HG02763 (cell line): ENCODE measurements around the gene ADGRD2.

Experiments
- ATAC-seq: cut with Tn5 transposase; IDR thresholded peaks from one replicate; pipeline ENCODE4 v1.9.1; 2021; ENCODE audit warnings: mild to moderate bottlenecking, moderate library complexity; ENCODE audit not compliant: unreplicated experiment

ADGRD2 gene

DNA sequence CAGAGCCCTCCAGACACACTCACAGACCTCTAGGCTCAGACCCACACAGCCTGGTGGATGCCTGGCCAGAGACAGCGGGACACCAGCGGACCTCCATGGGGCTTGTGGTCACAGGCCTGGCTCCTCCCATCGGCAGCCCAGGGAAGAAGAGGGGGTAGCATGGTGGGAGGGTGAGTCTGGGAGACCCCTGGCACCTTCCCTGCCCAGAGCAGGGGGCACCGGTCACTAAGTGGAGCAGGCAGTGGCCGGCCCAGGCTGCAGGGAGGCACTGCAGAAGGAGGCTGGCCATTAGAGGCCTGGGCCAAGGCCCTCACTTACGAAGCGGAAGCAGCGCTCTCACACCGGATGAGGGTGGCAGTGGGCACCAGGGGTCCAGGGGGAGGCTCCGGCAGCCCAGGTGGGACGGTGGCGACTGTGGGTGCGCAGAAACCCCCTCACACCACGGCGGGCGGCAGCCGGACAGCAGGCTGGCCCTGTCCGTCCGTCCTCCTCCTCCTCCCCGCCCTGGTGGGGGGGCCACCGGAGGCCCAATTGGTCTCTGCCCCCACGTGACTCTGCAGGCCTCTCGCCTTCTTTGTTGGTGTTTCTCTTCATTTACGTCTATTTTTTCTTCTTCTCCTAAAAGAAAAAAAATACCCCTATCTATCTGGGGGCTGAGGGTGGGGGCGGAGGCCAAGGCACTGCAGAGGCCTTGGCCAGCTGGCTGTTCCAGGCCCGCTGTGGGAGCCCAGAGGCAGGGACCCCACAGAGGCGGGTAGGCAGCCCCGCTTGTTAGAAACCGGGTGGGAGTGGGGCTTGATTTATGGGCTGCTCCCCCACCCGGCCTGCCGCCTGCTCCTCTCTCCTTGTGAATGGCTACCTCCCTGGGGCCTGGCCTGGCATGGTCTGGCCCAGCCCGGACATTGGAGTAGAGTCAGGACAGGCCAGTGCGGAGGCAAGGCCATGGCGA, 57.0 kb downstream of the ADGRD2 start, which contains the start of gene NR5A1:
NR5A1 (minus strand) TSS at position 469 of the 949 bp plus-strand sequence. CDS start 4,004 bp downstream, outside the sequence.
- ATAC-seq, result no peak

DNA sequence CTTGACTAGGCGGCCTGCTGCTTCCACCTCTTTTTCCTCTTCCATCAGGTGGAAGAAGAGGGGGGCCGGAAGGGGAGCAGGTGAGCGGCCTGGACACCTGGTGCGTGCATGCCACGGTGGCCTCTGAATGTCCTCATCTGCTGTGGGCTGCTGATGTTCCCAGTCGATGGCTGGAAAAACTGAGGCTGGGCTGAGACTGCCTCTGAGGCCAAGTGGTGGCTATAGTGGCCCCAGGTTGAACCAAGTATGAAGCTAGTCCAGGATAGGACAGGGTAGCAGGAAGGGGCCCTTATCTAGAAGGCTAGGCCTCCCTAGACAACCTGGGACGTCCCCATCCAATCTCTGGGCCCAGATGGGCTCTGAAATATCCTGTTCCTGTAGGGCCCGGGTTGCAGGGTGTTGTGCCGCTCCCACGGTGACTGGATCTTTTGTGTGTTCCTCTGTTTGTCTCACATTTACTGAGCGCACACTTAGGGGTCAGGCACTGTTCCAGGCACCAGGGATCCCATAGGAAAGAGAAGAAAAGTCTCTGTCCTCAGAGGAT, 57.7 kb downstream of the ADGRD2 start:
- no peak for ATAC-seq

DNA sequence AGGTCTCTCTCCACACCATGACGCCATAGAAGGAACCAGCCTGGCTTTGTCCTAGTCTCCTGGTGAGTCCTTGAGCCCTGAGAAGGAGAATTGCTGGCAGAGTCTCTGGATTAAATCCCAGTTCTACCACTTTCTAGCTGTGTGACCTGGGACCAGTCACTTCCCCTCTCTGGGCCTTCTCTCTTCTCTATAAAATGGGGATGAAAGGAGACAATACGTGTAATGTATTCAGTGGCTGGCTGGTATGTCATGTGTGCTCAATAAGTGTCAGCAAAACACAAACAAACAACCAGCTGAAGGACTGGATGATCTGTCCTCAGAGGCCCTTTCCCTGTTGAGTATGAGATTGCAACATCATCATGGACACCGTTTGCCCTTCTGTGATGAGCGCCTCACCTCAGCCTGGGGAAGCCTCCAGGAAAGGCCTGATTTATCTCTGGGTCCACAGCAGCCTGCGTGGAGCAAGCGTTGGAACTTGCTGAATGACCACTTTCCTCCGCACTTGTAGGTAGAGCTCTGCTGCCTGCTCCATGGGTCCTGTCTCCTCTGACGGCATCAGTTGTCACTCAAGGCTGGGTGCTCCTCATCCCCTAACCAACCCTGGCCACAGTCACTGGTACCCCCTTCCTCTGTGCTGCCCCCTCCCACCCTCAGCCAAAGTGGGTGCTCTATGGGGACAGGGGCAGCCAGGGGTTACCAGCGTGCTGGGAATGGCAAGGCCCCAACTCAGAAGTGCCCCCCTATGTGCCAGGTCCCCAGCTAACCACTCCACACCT, 60.6 kb downstream of the ADGRD2 start:
- ATAC-seq, result no peak

DNA sequence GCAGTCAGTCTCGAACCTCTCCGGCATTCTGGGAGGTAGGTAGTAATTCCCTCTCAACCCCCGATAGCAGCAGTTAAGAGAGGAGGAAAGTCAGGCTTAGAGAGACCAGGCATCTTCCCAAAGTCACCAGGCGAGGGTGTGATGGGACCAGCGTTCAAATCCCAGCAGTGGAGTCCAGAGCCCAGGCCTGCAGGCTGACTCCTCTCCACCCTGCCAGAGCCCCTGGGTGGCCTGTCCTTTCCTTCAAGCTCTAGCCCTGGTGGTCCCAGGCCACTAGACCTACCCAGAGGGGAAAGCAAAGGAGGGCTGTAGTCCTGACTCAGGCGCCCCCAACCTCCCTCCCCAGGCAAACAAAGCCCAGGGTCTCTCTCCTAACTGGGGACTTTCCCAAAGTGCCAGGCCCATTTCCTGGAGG, 61.2 kb downstream of the ADGRD2 start:
- ATAC-seq, result no peak

DNA sequence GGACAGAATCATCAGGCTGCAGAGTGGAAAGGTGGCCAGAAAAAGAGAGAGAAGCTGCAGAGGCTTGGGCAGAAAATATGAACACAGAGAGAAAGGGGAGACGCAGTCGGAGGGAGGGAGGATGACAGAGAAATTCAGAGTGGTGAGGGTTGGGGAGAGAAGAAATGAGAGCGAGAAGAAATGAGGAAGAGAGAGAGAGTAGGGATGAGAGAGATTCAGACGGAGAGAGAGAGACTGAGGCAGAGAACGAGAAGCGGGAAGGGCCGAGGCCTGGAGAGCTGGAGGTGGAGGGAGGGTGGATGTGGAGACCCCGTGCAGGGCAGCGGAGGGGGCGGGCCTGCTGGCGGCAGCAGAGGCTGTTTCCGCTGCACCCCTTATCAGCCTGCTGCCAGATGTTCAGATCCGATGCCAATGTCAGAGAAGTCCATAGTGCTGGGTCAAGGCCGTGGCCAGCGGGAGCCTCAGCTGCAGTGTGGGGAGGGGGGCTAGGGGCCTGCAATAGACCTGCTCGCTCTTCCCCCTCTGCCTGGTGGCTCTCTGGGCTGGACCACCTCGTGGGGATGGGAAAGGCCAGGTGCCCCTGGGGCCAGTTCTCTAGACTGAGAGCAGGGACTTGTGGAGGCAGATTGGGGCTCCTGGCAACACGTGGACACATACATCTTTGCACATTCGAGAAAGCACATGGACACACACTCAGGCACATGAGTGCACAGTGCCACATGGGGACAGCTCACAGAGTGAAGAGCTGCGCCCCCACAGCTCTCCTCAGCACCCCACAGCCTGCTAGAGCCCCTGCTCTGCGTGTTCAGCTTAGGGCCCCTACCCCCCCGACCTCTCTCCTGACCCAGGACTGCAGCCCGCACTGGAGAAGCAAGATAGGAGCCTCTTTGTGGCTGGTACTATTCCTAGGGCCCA, 61.9 kb downstream of the ADGRD2 start:
- ATAC-seq, result no peak

DNA sequence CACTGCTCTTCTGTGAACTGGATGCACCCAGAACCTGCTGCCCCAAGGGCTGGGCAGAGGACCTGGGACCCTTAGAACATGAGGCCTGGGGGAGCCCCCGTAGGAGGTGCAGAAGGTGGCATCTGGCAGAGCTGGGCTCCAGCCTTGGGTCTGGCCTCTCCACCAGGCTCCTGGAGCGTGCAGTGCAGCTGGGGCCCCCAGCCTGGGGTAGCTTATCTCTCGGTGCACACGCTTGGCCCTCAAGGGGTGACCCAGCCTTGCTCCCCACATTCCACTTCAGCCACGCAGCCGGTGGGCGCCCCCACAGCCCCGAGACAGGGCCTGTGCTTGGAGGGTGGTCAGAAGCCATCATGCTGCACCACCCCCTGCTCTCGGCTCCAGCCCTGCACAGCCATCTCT, 62.6 kb downstream of the ADGRD2 start:
- ATAC-seq, result no peak

DNA sequence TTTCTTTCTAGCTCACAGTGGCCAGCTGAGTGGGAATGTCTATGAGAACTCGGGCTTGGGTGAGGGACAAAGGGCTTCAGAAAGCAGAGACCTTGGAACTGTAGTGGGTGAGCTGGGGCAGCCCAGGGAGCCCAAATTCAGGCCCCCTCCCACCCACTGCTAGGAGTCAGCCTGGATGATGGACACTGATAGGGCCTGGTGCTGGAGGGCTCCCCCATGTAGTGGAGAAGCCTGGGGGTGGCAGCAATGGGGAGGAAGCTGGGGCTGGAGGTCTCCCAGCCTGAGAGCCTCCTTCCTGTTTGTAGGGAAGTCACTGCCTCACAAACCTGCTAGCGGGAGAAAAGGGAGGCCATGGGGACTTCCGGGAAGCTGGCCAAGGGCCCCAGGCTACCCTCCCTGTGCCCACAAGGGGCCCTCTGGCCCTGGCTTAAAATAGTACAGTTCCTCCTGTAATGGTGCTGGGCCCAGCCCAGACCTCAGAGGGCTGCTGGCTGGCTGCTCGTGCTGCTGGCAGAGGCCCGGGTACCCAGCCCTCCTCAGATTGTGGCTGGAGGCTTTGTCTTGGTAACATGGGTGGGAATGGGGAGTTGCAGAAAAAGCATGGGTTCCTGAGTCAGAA, 63.2 kb downstream of the ADGRD2 start:
- no peak for ATAC-seq

DNA sequence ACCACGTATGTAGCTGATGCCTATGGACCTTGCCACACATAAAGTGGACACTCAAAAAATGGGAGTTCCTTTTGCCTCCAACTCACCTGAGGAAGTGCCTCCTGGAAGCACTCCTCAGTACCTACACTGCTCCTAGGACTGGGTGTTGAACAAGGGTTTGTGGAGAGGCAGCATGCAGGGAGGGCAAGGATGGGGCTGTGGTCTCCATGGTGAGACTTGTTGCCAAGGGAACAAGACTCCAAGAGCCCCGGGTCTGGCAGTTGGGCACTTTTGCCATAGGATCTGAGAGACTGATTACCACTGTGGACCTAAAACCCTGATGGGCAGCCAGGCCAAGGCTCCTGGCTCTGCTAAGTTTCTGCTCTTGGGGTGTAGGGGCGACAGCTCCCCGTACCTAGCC, 63.9 kb downstream of the ADGRD2 start:
- ATAC-seq, result no peak

DNA sequence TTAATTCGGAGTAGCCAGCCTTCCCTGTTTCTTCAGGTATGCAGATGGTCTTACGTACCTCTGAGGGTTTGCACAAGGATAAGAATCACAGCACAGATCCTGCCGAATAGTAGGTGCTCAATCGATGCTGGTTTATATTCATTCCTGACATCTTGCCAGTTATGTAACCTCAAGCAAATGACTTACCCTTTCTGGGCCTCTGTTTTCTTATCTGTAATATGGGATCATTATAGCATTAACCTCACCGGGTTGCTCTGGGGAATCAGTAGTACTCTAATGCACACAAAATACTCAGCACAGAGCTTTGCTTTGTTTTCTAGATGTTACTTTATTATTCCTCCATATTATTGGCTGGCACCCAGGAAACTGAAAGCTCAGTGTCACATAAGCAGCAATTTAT, 64.6 kb downstream of the ADGRD2 start:
- ATAC-seq, result no peak

DNA sequence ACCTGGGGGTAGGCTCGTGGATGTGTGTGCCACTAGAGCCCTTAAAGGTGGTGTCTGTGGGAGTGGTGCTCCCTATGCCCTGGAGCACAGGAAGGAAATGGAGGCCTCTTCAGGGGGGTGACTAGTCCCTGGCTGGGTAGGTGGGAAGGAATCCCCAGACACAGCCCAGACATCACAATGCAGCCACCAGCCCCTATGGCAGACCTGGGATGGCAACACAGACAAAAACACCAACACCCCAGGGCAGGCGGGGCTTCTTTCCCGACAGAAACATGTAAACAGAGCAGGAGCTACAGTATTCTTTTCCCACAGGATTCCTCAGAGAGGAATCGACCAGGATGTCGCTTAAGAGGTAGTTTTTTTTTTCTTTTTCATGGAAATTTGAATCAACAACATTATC, 67.3 kb downstream of the ADGRD2 start:
- no peak for ATAC-seq

DNA sequence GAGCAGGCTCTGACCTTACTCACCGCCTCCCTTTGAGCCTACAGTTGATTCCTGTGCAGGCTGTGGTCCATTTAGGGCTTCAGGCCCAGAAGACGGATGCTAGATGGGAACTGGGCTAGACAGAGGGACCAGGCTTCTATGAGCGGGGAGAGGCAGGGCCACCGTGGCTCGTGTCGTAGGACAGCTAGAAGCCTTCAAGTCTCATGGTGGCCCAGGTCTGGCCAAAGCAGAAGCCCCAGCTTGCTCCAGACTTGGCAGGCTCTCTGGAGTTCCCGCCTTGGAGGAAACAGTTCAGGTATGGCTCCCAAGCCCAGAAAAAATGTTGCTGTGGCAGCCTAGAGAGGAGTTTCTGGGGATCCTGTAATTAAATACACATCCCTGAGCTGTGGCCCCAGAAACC, 67.9 kb downstream of the ADGRD2 start:
- no peak for ATAC-seq

DNA sequence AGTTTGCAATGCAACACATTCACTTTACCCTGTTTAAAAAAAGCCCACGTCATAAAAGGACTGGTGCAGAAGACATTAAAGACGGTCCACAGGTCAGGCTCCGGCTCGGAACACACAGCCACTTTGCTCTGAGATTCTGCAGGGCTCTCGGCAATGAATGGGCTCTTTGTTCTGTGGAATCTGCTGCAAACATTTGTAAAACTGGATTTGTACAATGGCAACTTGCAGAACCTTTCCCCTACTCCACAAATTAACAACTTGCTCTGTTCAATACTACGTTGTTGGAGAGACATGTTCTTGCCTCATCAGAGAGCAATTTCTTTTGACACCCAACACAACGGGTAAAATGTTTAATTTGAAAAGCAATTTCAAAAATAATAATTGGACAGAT, 70.0 kb downstream of the ADGRD2 start:
- ATAC-seq, result no peak

DNA sequence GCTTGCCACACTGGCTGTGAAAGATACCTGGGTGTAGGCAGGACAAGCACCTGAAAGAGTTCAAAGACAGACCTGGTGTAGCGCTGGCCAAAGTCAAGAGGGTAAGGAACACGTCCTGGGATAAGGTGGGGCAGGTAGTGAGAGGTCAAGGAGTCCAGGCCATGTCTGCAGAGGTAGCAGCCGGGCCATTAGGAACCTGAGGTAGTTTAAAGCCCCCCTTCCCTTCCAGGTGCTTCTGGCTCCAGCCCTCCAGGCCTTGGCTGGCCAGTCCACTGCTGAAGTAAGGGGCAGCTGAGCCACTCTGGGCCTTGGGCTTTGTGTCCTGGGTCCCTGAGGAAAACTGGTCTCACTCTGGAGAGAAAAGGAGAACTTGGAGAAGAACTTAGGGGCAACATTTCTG, 70.9 kb downstream of the ADGRD2 start:
- ATAC-seq, result no peak

DNA sequence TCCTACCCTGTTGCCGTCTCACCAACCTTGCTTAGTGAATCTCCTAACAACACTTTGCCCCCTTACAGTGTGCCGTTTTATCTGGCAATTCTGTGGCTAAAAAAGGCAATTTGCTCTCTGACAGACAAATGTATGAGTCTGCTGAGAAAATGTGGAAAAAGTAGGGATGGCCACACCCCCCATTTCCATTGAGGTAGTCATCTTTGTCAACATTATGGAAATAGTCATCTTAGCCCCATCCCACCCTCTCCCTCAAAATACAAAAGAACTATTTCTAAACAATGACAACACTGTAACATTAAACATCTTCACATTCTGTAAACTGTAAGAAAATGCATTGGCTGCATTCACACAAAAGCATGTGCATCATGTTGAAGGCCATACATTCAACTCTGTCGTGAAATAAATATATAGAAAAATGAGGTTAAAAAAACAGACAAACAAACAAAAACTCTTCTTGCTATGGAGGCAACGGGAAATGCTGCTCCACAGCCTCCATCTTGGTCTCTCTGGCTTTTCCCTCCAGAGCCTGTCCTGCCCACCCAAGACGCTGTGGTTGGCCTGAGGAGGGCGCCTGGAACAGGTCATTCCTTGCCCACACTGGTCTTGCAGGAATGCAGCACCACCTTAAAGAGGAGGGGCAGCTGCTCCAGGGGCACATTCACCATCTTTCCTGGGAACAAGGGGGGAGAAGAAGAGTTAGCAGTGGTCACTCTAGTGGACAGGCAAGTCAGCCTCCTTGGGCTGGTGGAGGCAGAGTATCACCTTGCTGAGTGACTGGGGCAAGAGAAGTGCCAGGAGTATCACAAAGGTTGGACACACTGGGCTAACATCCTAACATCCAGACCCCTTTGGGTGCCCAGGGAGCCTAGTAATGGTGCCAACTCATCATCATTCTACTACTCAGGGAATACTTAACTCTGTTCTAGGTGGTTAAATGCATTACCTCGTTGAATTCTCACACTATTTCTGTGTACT, 72.2 kb downstream of the ADGRD2 start:
- ATAC-seq, result no peak

DNA sequence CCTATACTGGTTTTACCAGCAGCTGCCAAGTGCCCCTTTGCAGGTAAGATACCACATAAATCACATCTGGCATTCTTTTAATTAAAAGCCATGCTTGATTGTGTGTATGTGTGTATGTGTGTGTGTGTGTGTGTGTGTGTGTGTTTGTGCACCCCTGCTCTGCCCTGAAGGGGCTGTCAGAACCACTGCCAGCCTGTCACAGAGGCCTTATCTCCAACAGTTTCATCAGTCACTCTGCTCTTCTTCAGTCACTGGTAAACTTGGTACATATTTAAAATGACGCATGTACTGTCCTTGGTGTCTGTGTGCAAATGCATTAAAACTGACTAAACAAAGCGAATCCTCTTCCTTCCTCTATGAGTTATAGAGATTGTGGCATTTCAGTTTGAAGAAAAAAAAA, 75.9 kb downstream of the ADGRD2 start:
- ATAC-seq, result no peak

DNA sequence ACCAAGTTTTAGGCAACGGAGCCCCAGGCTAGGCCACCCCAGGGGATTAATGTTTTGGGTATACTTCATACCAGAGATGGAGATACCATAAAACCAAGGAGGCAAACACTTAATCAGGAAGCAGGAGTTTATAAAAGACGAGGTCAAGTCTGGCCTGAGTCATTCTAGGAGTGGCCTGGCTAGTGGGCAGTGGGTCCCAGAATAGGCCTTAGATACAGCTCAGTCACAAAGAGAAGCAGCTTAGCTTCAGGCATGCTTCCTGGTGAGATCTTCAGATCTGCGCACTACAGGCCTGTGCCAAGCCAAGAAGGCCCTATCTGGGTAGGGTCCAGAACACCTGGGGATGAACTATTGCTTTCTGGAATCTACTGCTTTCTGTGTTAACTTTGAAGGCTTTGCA, 77.5 kb downstream of the ADGRD2 start:
- ATAC-seq, result no peak
